Activated gamma-delta T cell (primary cell): ENCODE data around the gene EPN1.
A peak's percentile ranks its signal among the peaks of the same experiment; 100 is the strongest.

Source experiments
- DNase-seq: peaks from one replicate; lab custom pipeline; 2025; lab: John Stamatoyannopoulos, UW
- total RNA-seq, 2 donors: gene quantifications; one replicate each; lab custom pipeline; 2026; lab: John Stamatoyannopoulos, UW

The EPN1 gene
- total RNA-seq: 38.0 to 42.6 reads per million in 2 donors

GRCh38 chr19:55674841-55675660 lies at the start of gene EPN1:
Gene EPN1 (plus strand): TSS chr19:55675226. CDS start chr19:55678628, 3,402 bp downstream.
- peak; percentile 98 for DNase-seq

GRCh38 chr19:55626350-55626749 lies 48.7 kb upstream of the EPN1 start:
- no peak for DNase-seq

GRCh38 chr19:55632463-55632834 lies 42.6 kb upstream of the EPN1 start:
- no peak for DNase-seq

DNA sequence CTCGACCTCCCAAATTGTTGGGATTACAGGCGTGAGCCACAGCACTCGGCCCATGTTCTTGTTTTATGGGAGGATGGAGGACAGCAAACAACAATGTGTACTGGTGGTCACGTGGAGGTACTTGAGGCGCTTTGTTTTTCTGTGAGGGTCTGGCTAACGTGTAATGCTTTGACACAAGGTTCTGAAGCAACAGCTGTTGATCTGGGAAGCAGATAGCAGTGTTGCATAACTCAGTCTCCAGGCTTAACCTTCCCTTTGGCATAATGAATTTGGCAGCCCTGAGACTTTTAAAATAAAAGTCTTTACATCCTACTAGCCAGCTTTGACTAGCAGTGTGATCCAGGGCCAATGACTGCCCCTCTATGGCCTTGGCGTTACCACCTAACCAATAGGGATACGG lies 41.2 kb upstream of the EPN1 start:
- DNase-seq: no peak

DNA sequence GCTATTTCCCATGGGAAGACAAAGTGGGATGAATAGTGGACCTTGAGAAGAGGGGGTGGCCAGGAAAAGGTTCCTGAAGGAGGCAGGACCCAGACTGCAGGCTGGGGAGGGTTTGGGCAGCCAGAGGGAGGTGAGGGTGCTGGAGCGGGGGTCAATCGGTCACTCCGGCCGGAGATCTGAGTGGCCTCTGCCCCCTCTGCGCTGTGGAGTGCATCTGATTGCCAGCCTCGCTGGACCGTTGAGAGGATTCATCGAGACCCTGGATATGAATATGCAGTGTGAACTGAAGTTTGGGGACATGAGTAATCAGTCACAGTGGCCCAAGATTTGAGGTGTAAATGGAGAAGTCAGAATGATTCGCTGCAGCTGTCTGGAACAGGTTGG lies 39.7 kb upstream of the EPN1 start:
- no peak for DNase-seq

GRCh38 chr19:55635856-55636440 lies 39.1 kb upstream of the EPN1 start:
- DNase-seq: no peak

- no peak for DNase-seq
Measured at GRCh38 chr19:55636723-55637122, 38.3 kb upstream of the EPN1 start.

DNA sequence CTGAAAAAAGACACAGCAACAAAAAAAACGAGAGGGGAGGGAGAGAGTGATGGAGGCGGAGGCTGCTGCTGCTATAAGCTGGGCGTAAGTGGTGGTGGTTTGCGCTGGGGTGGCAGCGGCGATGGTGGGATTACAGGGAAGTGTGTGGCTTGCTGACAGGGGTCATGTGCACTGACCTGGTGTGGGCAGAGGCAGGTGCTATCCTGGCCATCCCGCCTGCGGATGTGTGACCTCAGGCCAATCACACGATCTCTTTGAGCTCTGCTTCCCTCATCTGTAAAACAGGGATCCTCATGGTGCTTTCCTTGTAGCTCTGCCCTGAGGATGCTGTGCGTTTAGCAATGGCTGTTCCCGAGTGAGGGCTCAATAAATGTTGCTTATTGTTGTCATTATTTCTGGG lies 37.5 kb upstream of the EPN1 start:
- DNase-seq: no peak

DNA sequence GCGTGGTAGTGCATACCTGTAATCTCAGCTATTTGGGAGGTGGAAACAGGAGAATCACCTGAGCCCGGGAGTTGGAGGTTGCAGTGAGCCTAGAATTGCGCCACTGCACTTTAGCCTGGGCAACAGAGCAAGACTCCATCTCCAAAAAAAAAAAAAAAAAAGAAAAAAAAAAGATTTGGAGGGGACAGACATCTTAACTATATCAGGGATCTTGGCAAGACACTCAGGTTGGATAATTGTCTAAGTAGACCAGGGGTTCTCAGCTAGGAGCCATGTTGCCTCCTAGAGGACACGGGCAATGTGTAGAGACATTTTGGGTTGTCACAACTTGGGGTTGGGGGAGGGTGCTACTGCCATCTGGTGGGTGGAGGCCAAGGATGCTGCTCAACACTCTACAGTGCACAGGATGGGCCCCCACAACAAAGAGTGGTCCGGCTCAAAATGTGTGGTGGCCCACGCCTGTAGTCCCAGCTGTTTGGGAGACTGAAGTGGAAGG lies 36.1 kb upstream of the EPN1 start:
- DNase-seq: no peak

- DNase-seq: peak; percentile 55
Measured at GRCh38 chr19:55640043-55640576, 34.9 kb upstream of the EPN1 start.

DNA sequence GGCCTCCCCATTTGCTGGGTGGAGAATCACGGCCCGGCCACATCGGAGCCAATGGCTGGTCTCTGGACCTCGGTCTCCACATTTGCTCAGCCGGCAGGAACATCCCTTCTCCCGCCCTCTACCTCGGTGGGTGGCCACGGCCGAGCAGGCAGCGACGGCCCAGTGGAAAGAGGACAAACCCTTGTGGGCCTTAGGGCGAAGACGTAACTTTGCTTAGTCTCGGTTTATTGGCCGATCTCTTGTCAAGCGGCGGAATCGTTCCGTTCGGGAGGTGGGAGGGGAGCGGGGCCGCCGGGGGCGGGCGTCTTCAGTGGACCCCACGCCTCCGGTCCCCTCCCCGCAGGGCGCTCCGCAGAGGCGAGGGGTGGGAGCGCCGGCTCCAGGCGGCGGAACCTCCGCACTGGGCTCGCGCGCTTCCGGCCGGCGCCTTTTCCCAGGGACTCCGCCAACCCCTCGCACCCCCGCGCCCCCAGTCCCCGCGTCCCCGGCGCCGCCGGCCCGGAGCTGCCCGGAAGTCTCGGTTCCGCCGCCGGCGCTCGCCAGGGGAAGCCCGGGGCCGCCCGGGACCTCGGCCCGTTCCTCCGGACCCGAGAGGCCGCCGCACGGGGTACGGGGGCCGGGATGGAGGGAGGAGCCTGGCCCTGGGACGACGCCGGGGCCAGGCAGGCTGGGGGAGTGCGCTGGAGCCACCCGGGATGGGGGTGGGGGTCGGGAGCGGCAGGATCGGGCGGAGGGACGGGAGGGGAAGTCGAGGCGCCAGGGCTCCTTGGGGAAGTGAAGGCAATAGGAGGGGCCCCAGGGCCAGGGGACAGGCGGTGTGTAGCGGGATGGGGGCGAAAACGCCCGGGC lies 34.2 kb upstream of the EPN1 start, which contains the start of gene ZNF580:
Gene ZNF580 (plus strand): TSS at position 426 of the 849 bp plus-strand sequence. CDS start 1,507 bp downstream, outside the sequence.
- peak; percentile 51 for DNase-seq

GRCh38 chr19:55641426-55642152 lies 33.4 kb upstream of the EPN1 start:
- no peak for DNase-seq

- no peak for DNase-seq
Measured at GRCh38 chr19:55642153-55643002, 32.6 kb upstream of the EPN1 start.

DNA sequence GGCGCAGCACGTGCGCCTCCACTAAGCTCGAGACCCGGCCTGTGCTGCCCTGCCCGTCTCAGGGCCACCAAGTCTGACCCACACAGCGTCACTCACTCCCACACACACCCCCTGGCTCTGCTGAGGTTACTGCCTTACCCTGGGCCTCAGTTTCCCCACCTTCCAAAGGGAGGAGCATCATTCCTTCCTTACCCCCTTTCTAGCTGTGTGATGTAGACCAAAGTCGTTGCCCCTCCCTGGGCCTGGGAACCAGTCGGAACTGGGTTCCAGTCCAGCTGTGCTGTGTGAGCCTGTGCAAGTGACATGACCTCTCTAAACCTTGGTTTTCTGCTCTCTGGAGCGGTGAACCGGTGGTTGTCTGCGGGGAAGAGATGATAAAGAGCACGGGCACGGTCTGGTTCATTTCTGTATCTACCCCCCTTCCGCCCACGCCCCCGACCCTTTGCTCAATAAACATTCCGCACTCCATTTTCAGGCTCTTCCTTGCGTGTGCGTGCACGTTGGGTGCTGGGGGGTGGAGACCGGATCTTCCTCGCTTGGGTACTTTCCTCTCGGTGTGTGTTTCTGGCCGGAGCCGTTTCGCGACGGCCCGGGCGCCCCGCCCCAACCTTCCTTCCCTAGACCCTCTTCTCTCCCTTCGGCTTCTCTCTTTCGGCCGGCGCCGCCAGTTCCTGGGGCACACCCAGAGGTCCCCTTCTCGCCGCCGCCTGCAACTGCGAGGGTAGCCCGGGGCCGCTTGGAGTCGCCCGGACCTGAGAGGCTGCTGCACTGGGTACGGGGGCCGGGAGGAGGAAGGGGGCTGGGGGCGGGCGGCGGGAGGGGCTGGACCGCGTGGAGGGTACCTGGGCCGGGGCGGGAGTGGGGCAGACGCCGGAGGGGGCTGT lies 31.8 kb upstream of the EPN1 start, which contains the start of gene ZNF581:
Gene ZNF581 (plus strand): TSS at position 647 of the 884 bp plus-strand sequence. CDS start 923 bp downstream, outside the sequence.
- DNase-seq: peak; percentile 54

DNA sequence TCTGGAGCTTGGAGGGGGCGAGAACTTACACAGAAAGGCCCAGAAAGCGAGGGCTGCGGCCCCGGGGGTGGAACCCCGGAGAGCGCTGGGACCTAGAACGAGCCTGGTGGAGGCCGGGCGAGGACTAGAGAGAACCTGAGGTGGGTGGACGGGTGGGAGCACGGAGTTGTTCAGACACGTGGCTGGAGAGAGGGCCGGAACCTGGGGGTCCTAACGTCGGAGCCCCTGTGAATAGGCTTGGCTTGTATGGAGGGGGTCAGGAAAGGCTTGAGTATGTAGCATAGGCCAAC lies 31.2 kb upstream of the EPN1 start:
- DNase-seq: no peak

DNA sequence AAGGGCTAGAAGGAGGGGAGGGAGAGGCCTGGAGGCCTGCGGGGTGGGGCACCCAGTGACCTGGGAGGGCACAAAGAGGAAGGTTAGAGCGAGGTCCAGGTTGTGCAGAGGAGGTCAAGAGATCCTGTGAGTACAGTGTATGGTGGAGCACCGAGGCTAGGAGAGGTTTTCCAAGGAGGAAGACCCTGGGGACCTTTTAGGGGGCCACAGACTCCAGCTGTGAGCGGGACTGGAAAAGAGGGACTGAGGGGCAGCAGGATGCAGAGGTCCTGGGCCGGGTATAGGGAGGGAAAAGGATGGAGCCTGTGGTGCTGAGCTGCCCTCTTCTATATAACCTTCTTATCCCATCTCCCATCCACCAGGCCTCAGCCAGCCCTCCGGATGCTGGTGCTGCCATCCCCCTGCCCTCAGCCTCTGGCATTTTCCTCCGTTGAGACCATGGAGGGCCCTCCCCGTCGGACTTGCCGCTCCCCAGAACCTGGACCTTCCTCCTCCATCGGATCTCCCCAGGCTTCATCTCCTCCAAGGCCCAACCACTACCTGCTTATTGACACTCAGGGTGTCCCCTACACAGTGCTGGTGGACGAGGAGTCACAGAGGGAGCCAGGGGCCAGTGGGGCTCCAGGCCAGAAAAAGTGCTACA lies 30.7 kb upstream of the EPN1 start:
- DNase-seq: no peak

GRCh38 chr19:55644842-55645511 lies 30.0 kb upstream of the EPN1 start:
- no peak for DNase-seq

DNA sequence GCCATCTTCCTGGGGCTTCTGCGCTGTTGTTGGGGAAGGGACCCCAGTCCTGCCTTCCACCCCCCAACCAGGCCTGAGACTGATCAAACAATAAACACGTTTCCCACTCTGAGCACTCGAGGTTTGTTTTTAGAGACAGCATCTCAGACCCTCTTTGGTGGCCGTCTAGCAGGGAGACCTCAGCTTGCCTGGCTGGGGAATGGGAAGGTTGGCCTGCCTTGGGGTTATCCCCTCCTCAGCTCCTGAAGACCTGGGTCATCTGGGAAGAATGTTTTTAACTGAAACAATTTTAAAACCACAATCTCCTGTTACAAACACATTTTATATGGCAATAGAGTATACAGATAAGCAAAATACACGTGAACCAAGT lies 29.5 kb upstream of the EPN1 start:
- no peak for DNase-seq
